Osteoblast (primary cell): ENCODE data around the gene CMTM7. TPM values are rescaled to one million over a fixed set of nuclear protein-coding genes. Genes with fewer than 3 reads are reported as not detected.

Experiments used
- DNase-seq: peaks from one replicate; pipeline ENCODE4 v3.0.0; 2011; ENCODE audit warnings: low spot score, mixed read lengths; ENCODE audit not compliant: insufficient read length; ENCODE audit errors: missing footprints
- H2AFZ ChIP-seq: 2 replicates; pipeline ENCODE4 v1.6.0; 2011; ENCODE audit warnings: mild to moderate bottlenecking, low read length
- H3K27ac ChIP-seq: 2 replicates; pipeline ENCODE4 v1.5.1; 2011; ENCODE audit warnings: mild to moderate bottlenecking, low read depth, low read length, moderate library complexity
- H3K27me3 ChIP-seq: 2 replicates; pipeline ENCODE4 v1.6.0; 2012; ENCODE audit warnings: mild to moderate bottlenecking, control low read depth, inconsistent platforms, low read length, moderate library complexity; ENCODE audit not compliant: insufficient read depth
- H3K36me3 ChIP-seq: 2 replicates; pipeline ENCODE4 v1.5.1; 2011; ENCODE audit warnings: mild to moderate bottlenecking, low read length, control low read depth, moderate library complexity; ENCODE audit not compliant: insufficient read depth
- H3K4me1 ChIP-seq: 2 replicates; pipeline ENCODE4 v1.5.1; 2011; ENCODE audit warnings: mild to moderate bottlenecking, low read length, control low read depth, moderate library complexity; ENCODE audit not compliant: insufficient read depth
- H3K4me2 ChIP-seq: 2 replicates; pipeline ENCODE4 v1.6.0; 2011; ENCODE audit warnings: mild to moderate bottlenecking, low read length; ENCODE audit not compliant: insufficient read depth
- H3K4me3 ChIP-seq: fragments of 200-600 bp; sonication (generic); 3 replicates; pipeline ENCODE4 v1.5.1; 2012; ENCODE audit warnings: mild to moderate bottlenecking, low read length, inconsistent platforms; ENCODE audit not compliant: insufficient read depth
- H3K79me2 ChIP-seq: 2 replicates; pipeline ENCODE4 v1.6.0; 2012; ENCODE audit warnings: mild to moderate bottlenecking, low read length, control low read depth, inconsistent platforms; ENCODE audit not compliant: insufficient read depth
- H3K9me3 ChIP-seq: 2 replicates; pipeline ENCODE4 v1.5.1; 2011; ENCODE audit warnings: low read depth, low read length, control low read depth
- H4K20me1 ChIP-seq: 2 replicates; pipeline ENCODE4 v1.6.0; 2012; ENCODE audit warnings: mild to moderate bottlenecking, low read length, control low read depth; ENCODE audit not compliant: insufficient read depth
- CTCF ChIP-seq: IDR thresholded peaks from 2 replicates; pipeline ENCODE4 v1.5.1; 2011; ENCODE audit warnings: mild to moderate bottlenecking, low read depth, low read length, moderate library complexity; ENCODE audit errors: extremely low read depth
- total RNA-seq: library from RNA; depleted of rRNA; stranded (reverse); fragments of >200 nt; gene quantifications from 2 replicates; pipeline ENCODE4 v1.2.3, GENCODE V29; 2012

CMTM7 gene
- total RNA-seq, 1 donor, result 7.2 TPM

- H3K36me3 ChIP-seq, result no peaks in the 10 kb centered on the region
- no peak for DNase-seq
- peaks cover 3% of the 10 kb centered on the region for H4K20me1 ChIP-seq
- H3K4me1 ChIP-seq, result peaks cover 15% of the 10 kb centered on the region
- peaks cover 65% of the 10 kb centered on the region for H3K79me2 ChIP-seq
- no peak overlapping the region for H3K4me3 ChIP-seq
- H2AFZ ChIP-seq, result no peak overlapping the region
- no peak overlapping the region for H3K27ac ChIP-seq
- TF ChIP-seq CTCF, result no peak
- no peaks in the 10 kb centered on the region for H3K27me3 ChIP-seq
- H3K4me2 ChIP-seq, result no peak overlapping the region
- no peaks in the 10 kb centered on the region for H3K9me3 ChIP-seq
These were observed 6.3 kb downstream of the CMTM7 start for GRCh38 chr3:32397941-32398340.

- Histone ChIP-seq H3K36me3 (no peaks in the 10 kb centered on the region), H4K20me1 (no peaks in the 10 kb centered on the region), H3K4me3 (no peak overlapping the region), H3K79me2 (peaks cover 65% of the 10 kb centered on the region), H3K4me2 (no peak overlapping the region), H3K27me3 (no peaks in the 10 kb centered on the region), H3K9me3 (no peaks in the 10 kb centered on the region), H3K27ac (no peak overlapping the region), H3K4me1 (peaks cover 13% of the 10 kb centered on the region), H2AFZ (no peak overlapping the region)
- TF ChIP-seq CTCF, result no peak
- DNase-seq, result no peak
These were observed 6.9 kb downstream of the CMTM7 start for GRCh38 chr3:32398531-32398930.

GRCh38 chr3:32399030-32399620, 7.5 kb downstream of the CMTM7 start:
- Histone ChIP-seq H3K4me2 (no peak overlapping the region), H3K4me3 (no peak overlapping the region), H3K79me2 (peaks cover 62% of the 10 kb centered on the region), H3K4me1 (peaks cover 13% of the 10 kb centered on the region), H3K27ac (no peak overlapping the region), H3K36me3 (no peaks in the 10 kb centered on the region), H3K27me3 (no peaks in the 10 kb centered on the region), H2AFZ (no peak overlapping the region), H4K20me1 (no peaks in the 10 kb centered on the region), H3K9me3 (no peaks in the 10 kb centered on the region)
- DNase-seq, result peak; percentile 87
- peak; percentile 77 for TF ChIP-seq CTCF

GRCh38 chr3:32401126-32401525, 9.5 kb downstream of the CMTM7 start:
- no peak for DNase-seq
- H3K36me3 ChIP-seq, result no peaks in the 10 kb centered on the region
- no peaks in the 10 kb centered on the region for H3K27me3 ChIP-seq
- peak overlapping the region; percentile 83 for H3K4me2 ChIP-seq
- H3K4me1 ChIP-seq, result peaks cover 13% of the 10 kb centered on the region
- peaks cover 59% of the 10 kb centered on the region for H3K79me2 ChIP-seq
- peak overlapping the region; percentile 88 for H2AFZ ChIP-seq
- no peak for TF ChIP-seq CTCF
- peak overlapping the region; percentile 77 for H3K4me3 ChIP-seq
- no peaks in the 10 kb centered on the region for H3K9me3 ChIP-seq
- peak overlapping the region; percentile 71 for H3K27ac ChIP-seq
- H4K20me1 ChIP-seq, result no peaks in the 10 kb centered on the region
